HEK293 (cell line): Measurements from ENCODE around the gene TRPV2.

Source experiments
- CTCF ChIA-PET: fragments of 350-600 bp; formaldehyde crosslinking; extraction: SDS; loops from one replicate; lab custom pipeline; 2021; ENCODE audit warnings: antibody characterized with exemption; lab: Yijun Ruan, JAX
- POLR2A ChIA-PET: fragments of 300-600 bp; formaldehyde crosslinking; extraction: SDS; loops from one replicate; lab custom pipeline; 2020; ENCODE audit warnings: antibody characterized with exemption, inconsistent platforms; lab: Yijun Ruan, JAX
- H3K27ac ChIP-seq: fragments of 200-500 bp; sonication (Bioruptor generic); 2 replicates; pipeline ENCODE4 v1.5.1; 2014; ENCODE audit warnings: low read depth, low read length, control low read depth, inconsistent platforms; ENCODE audit errors: extremely low read depth
- H3K36me3 ChIP-seq, 2 experiments: fragments of 200-500 bp in 1 of 2; sonication (Bioruptor generic) in 1 of 2; 1 replicate in 1 of 2; 2 replicates in 1 of 2; pipeline ENCODE4 v1.5.1; 2014 to 2017; ENCODE audit warnings: inconsistent platforms in 2 of 2, low read length in 2 of 2; ENCODE audit not compliant: control insufficient read depth in 2 of 2, insufficient read depth in 1 of 2
- H3K4me1 ChIP-seq: fragments of 200-500 bp; sonication (Bioruptor generic); 2 replicates; pipeline ENCODE4 v1.5.1; 2014; ENCODE audit warnings: mild to moderate bottlenecking, low read length, inconsistent platforms; ENCODE audit not compliant: control insufficient read depth, insufficient read depth
- H3K4me3 ChIP-seq: 2 replicates; pipeline ENCODE4 v1.5.1; 2011; ENCODE audit warnings: low read depth, mild to moderate bottlenecking, control low read depth, low read length, moderate library complexity
- H3K9me3 ChIP-seq: fragments of 200-500 bp; sonication (Bioruptor generic); 2 replicates; pipeline ENCODE4 v1.5.1; 2014; ENCODE audit warnings: low read depth, low read length, inconsistent platforms; ENCODE audit not compliant: control insufficient read depth, insufficient read depth
- BCL11B ChIP-seq: fragments of 450-650 bp; formaldehyde crosslinking; IDR thresholded peaks from 2 replicates; pipeline ENCODE4 v1.5.1; 2016; ENCODE audit warnings: low read depth, missing biosample characterization, missing genetic modification characterization
- BCL6B ChIP-seq: fragments of 450-650 bp; formaldehyde crosslinking; IDR thresholded peaks from 2 replicates; pipeline ENCODE4 v1.5.1; 2017; ENCODE audit warnings: missing biosample characterization, missing genetic modification characterization
- FEZF1 ChIP-seq: fragments of 450-650 bp; formaldehyde crosslinking; IDR thresholded peaks from 2 replicates; pipeline ENCODE4 v1.5.1; 2016; ENCODE audit warnings: missing biosample characterization, missing genetic modification characterization
- GLI4 ChIP-seq: fragments of 450-650 bp; formaldehyde crosslinking; IDR thresholded peaks from 2 replicates; pipeline ENCODE4 v1.5.1; 2016; ENCODE audit warnings: missing biosample characterization, missing genetic modification characterization
- KLF16 ChIP-seq: fragments of 450-650 bp; formaldehyde crosslinking; IDR thresholded peaks from 2 replicates; pipeline ENCODE4 v1.5.1; 2017; ENCODE audit warnings: missing biosample characterization, missing genetic modification characterization
- KLF9 ChIP-seq: fragments of 450-650 bp; formaldehyde crosslinking; IDR thresholded peaks from 2 replicates; pipeline ENCODE4 v1.5.1; 2016; ENCODE audit warnings: missing biosample characterization, missing genetic modification characterization, low read depth
- OVOL3 ChIP-seq: fragments of 450-650 bp; formaldehyde crosslinking; IDR thresholded peaks from 2 replicates; pipeline ENCODE4 v1.5.1; 2016; ENCODE audit warnings: missing biosample characterization, missing genetic modification characterization
- WT1 ChIP-seq: fragments of 450-650 bp; formaldehyde crosslinking; IDR thresholded peaks from 2 replicates; pipeline ENCODE4 v1.5.1; 2016; ENCODE audit warnings: missing biosample characterization, missing genetic modification characterization
- ZBTB20 ChIP-seq: fragments of 450-650 bp; formaldehyde crosslinking; IDR thresholded peaks from 2 replicates; pipeline ENCODE4 v1.5.1; 2016; ENCODE audit warnings: missing biosample characterization, missing genetic modification characterization
- ZBTB21 ChIP-seq: fragments of 450-650 bp; formaldehyde crosslinking; IDR thresholded peaks from 2 replicates; pipeline ENCODE4 v1.5.1; 2017; ENCODE audit warnings: missing biosample characterization, missing genetic modification characterization
- ZNF112 ChIP-seq: fragments of 450-650 bp; formaldehyde crosslinking; IDR thresholded peaks from 2 replicates; pipeline ENCODE4 v1.5.0; 2017; ENCODE audit warnings: missing biosample characterization, missing genetic modification characterization
- ZNF121 ChIP-seq: fragments of 450-650 bp; formaldehyde crosslinking; IDR thresholded peaks from 2 replicates; pipeline ENCODE4 v1.5.1; 2016; ENCODE audit warnings: missing biosample characterization, missing genetic modification characterization
- ZNF133 ChIP-seq: fragments of 450-650 bp; formaldehyde crosslinking; IDR thresholded peaks from 2 replicates; pipeline ENCODE4 v1.5.1; 2016; ENCODE audit warnings: missing biosample characterization, missing genetic modification characterization
- ZNF157 ChIP-seq: fragments of 450-650 bp; formaldehyde crosslinking; IDR thresholded peaks from 2 replicates; pipeline ENCODE4 v1.5.1; 2016; ENCODE audit warnings: missing biosample characterization, missing genetic modification characterization
- ZNF18 ChIP-seq: fragments of 450-650 bp; formaldehyde crosslinking; IDR thresholded peaks from 2 replicates; pipeline ENCODE4 v1.5.1; 2016; ENCODE audit warnings: missing biosample characterization, missing genetic modification characterization
- ZNF23 ChIP-seq: fragments of 450-650 bp; formaldehyde crosslinking; IDR thresholded peaks from 2 replicates; pipeline ENCODE4 v1.5.1; 2016; ENCODE audit warnings: missing biosample characterization, missing genetic modification characterization, borderline replicate concordance
- ZNF24 ChIP-seq: fragments of 450-650 bp; formaldehyde crosslinking; IDR thresholded peaks from 2 replicates; pipeline ENCODE4 v1.5.1; 2016; ENCODE audit warnings: missing biosample characterization, missing genetic modification characterization
- ZNF302 ChIP-seq: fragments of 450-650 bp; formaldehyde crosslinking; IDR thresholded peaks from 2 replicates; pipeline ENCODE4 v1.5.1; 2016; ENCODE audit warnings: missing biosample characterization, missing genetic modification characterization, low read depth
- ZNF311 ChIP-seq: fragments of 450-650 bp; formaldehyde crosslinking; IDR thresholded peaks from 2 replicates; pipeline ENCODE4 v1.5.1; 2017; ENCODE audit warnings: missing biosample characterization, missing genetic modification characterization, borderline replicate concordance
- ZNF521 ChIP-seq: fragments of 450-650 bp; formaldehyde crosslinking; IDR thresholded peaks from 2 replicates; pipeline ENCODE4 v1.5.1; 2017; ENCODE audit warnings: missing biosample characterization, mild to moderate bottlenecking, missing genetic modification characterization
- ZNF530 ChIP-seq: fragments of 450-650 bp; formaldehyde crosslinking; IDR thresholded peaks from 2 replicates; pipeline ENCODE4 v1.5.1; 2016; ENCODE audit warnings: low read depth, missing biosample characterization, missing genetic modification characterization
- ZNF580 ChIP-seq: fragments of 450-650 bp; formaldehyde crosslinking; IDR thresholded peaks from 2 replicates; pipeline ENCODE4 v1.5.1; 2016; ENCODE audit warnings: missing biosample characterization, missing genetic modification characterization
- ZNF624 ChIP-seq: fragments of 450-650 bp; formaldehyde crosslinking; IDR thresholded peaks from 2 replicates; pipeline ENCODE4 v1.5.1; 2017; ENCODE audit warnings: missing biosample characterization, missing genetic modification characterization
- ZNF768 ChIP-seq: fragments of 450-650 bp; formaldehyde crosslinking; IDR thresholded peaks from 2 replicates; pipeline ENCODE4 v1.5.1; 2018; ENCODE audit warnings: missing biosample characterization, mild to moderate bottlenecking, missing genetic modification characterization
- ZSCAN16 ChIP-seq: fragments of 450-650 bp; formaldehyde crosslinking; IDR thresholded peaks from 2 replicates; pipeline ENCODE4 v1.5.1; 2016; ENCODE audit warnings: missing biosample characterization, missing genetic modification characterization

The TRPV2 gene

GRCh38 chr17:16463358-16464302, 48.3 kb downstream of the TRPV2 start:
- ChIA-PET CTCF (interaction anchor here (0.5 to 8.8 kb wide), 4 partner anchors 10 to 130 kb away, joined by 3 to 60 read pairs (median 12); no protein-coding TSS in a partner anchor), POLR2A (interaction anchor here (1.1 kb wide), 1 partner anchor 21 kb away, joined by 3 read pairs; no protein-coding TSS in a partner anchor)
- Histone ChIP-seq H3K4me1 (no peaks in the 10 kb centered on the region), H3K4me3 (no peak overlapping the region), H3K9me3 (no peaks in the 10 kb centered on the region), H3K36me3 (peaks cover 0 to 3% of the 10 kb centered on the region in 2 experiments; a peak in 1 of 3 replicates), H3K27ac (no peak overlapping the region)
- TF ChIP-seq ZBTB20 (tag by site-specific recombination) (no peak), ZNF521 (no peak), BCL6B (tag by site-specific recombination) (no peak), WT1 (tag by site-specific recombination) (no peak), KLF16 (tag by site-specific recombination) (no peak), ZNF23 (tag by site-specific recombination) (no peak), ZNF157 (tag by site-specific recombination) (no peak), ZNF133 (no peak), ZSCAN16 (tag by site-specific recombination) (no peak)

GRCh38 chr17:16464303-16465051, 49.1 kb downstream of the TRPV2 start:
- ChIA-PET CTCF (interaction anchor here (0.5 to 8.8 kb wide), 4 partner anchors 11 to 131 kb away, joined by 3 to 60 read pairs (median 12); no protein-coding TSS in a partner anchor), POLR2A (interaction anchor here (1.4 kb wide), 1 partner anchor 13 kb away, joined by 3 read pairs; no protein-coding TSS in a partner anchor)
- H3K9me3 ChIP-seq: no peaks in the 10 kb centered on the region
- H3K4me3 ChIP-seq: no peak overlapping the region
- TF ChIP-seq ZNF530 (tag by site-specific recombination): no peak
- TF ChIP-seq ZNF580 (tag by site-specific recombination): no peak
- TF ChIP-seq ZNF18 (tag by site-specific recombination): no peak
- TF ChIP-seq ZNF112 (tag by site-specific recombination): no peak
- no peak for TF ChIP-seq ZNF121 (tag by site-specific recombination)
- no peak for TF ChIP-seq ZNF624
- no peak for TF ChIP-seq KLF9 (tag by site-specific recombination)
- no peak for TF ChIP-seq GLI4 (tag by site-specific recombination)
- TF ChIP-seq ZNF24 (tag by site-specific recombination): no peak
- no peak for TF ChIP-seq ZNF311 (tag by site-specific recombination)
- TF ChIP-seq BCL11B (tag by site-specific recombination): no peak
- no peak for TF ChIP-seq ZNF302
- no peak for TF ChIP-seq ZBTB21 (tag by site-specific recombination)
- no peak for TF ChIP-seq FEZF1 (tag by site-specific recombination)
- no peak for TF ChIP-seq ZNF768 (tag by site-specific recombination)
- TF ChIP-seq OVOL3: no peak
- TF ChIP-seq, all 188 proteins: peak for 0
- Histone ChIP-seq H3K27ac (no peak overlapping the region), H3K4me1 (no peaks in the 10 kb centered on the region), H3K36me3 (peaks cover 0 to 3% of the 10 kb centered on the region in 2 experiments; a peak in 1 of 3 replicates)
